Sigmoid colon (tissue), 7 donors: ENCODE data around the gene GSK3B. TPM values are rescaled to one million over a fixed set of nuclear protein-coding genes. Genes with fewer than 3 reads are reported as not detected.

Experiments used
- DNase-seq: peaks from one replicate; pipeline ENCODE4 v3.0.0-alpha.2; 2019
- H3K27ac ChIP-seq, 4 donors: fragments of 200-600 bp; sonication (generic); one replicate each; pipeline ENCODE4 v1.5.1; 2016 to 2019; ENCODE audit warnings: mild to moderate bottlenecking in 1 of 4
- H3K27me3 ChIP-seq, 3 donors: fragments of 200-600 bp; sonication (generic); one replicate each; pipeline ENCODE4 v1.5.1; 2019; ENCODE audit warnings: mild to moderate bottlenecking in 1 of 3
- H3K36me3 ChIP-seq, 4 donors: fragments of 200-600 bp; sonication (generic); one replicate each; pipeline ENCODE4 v1.5.1; 2016 to 2019
- H3K4me1 ChIP-seq, 4 donors: fragments of 200-600 bp; sonication (generic); one replicate each; pipeline ENCODE4 v1.5.1; 2017 to 2019
- H3K4me3 ChIP-seq, 4 donors: fragments of 200-600 bp; sonication (generic); one replicate each; pipeline ENCODE4 v1.5.1; 2017 to 2019; ENCODE audit warnings: mild to moderate bottlenecking in 2 of 4, moderate library complexity in 1 of 4
- H3K9me3 ChIP-seq, 4 donors: fragments of 200-600 bp in 3 of 4; sonication (generic) in 3 of 4; one replicate each; pipeline versions ENCODE4 v1.5.1 to v1.6.1; 2013 to 2019
- CTCF ChIP-seq, 4 experiments: fragments of 450-650 bp in 3 of 4; fragments of 200-600 bp in 1 of 4; IDR thresholded peaks; one replicate each; pipeline ENCODE4 v1.5.1; 2016 to 2019; ENCODE audit warnings: antibody characterized with exemption in 4 of 4, mild to moderate bottlenecking in 3 of 4, moderate library complexity in 2 of 4
- EP300 ChIP-seq, 4 donors: sonication (generic); formaldehyde crosslinking; IDR thresholded peaks; one replicate each; pipeline ENCODE4 v1.6.1; 2017; ENCODE audit warnings: antibody characterized with exemption in 4 of 4
- POLR2A ChIP-seq, 2 donors: fragments of 450-650 bp; IDR thresholded peaks; one replicate each; pipeline ENCODE4 v1.6.1; 2016; ENCODE audit warnings: antibody characterized with exemption in 2 of 2, mild to moderate bottlenecking in 2 of 2, moderate library complexity in 2 of 2
- POLR2AphosphoS5 ChIP-seq, 4 donors: sonication (generic); formaldehyde crosslinking; IDR thresholded peaks; one replicate each; pipeline ENCODE4 v1.6.1; 2017; ENCODE audit warnings: antibody characterized with exemption in 4 of 4
- WGBS, 2 donors: extraction: QIAGEN DNeasy Blood & Tissue Kit; methylation state at CpG; one replicate each; pipeline ENCODE4 v1.1.7; 2013; 5-methylcytosine and 5-hydroxymethylcytosine counted together
- intact Hi-C: fragments of 100-400 bp; cut with DNase I; formaldehyde crosslinking; loops from one replicate; pipeline ENCODE4 v1.15.1; 2023
- polyA plus RNA-seq, 3 donors: library from polyadenylated mRNA; stranded (reverse); fragments of 200-250 nt; gene quantifications; one replicate each; pipeline ENCODE4 v1.2.3, GENCODE V29; 2013
- total RNA-seq, 4 donors: library from RNA; depleted of rRNA; stranded (reverse); fragments of >200 nt; gene quantifications; one replicate each; pipeline ENCODE4 v1.1.0, GENCODE V29; 2016
- donor health status: healthy with polysubstance abuse.
- donor health status: Bipolar disorder and iron deficiency.
- donor health status: healthy.

GSK3B gene
- total and polyA plus RNA-seq, 7 donors: 11.4 to 36.8 (median 23.2) TPM

GRCh38 chr3:120094776-120095225, 554 bp upstream of the GSK3B start:
- TF ChIP-seq POLR2AphosphoS5 (IDR thresholded peaks at IDR 0.05) (no peak), EP300 (IDR thresholded peaks at IDR 0.05) (no peak), POLR2A (IDR thresholded peaks at IDR 0.05) (no peak), CTCF (IDR thresholded peaks at IDR 0.05) (no peak)
- intact Hi-C loops: loop anchor here (2.0 to 10.0 kb wide), 9 partner anchors 82 to 648 kb away; partner anchors contain the start of genes CFAP91, COX17, GTF2E1 and LRRC58
- H3K4me3 ChIP-seq: peak overlapping the region; percentile 67 to 96 (median 84)
- peak; percentile 100 for DNase-seq
- H3K27me3 ChIP-seq: no peaks in the 10 kb centered on the region
- H3K9me3 ChIP-seq: no peaks in the 10 kb centered on the region
- peaks cover 0 to 4% (median 0%) of the 10 kb centered on the region in 4 donors for H3K36me3 ChIP-seq
- peak overlapping the region; percentile 99 to 100 (median 100) for H3K27ac ChIP-seq
- WGBS, 2 donors: 0% methylated on average over 31 of the region's 31 CpGs
- H3K4me1 ChIP-seq: peaks cover 0 to 43% (median 29%) of the 10 kb centered on the region in 4 donors

- intact Hi-C loops: loop anchor here (10.0 kb wide), 5 partner anchors 251 to 501 kb away; partner anchors contain the start of genes CFAP91, COX17, LRRC58 and NDUFB4
- no peak for DNase-seq
- WGBS, 2 donors: 0% methylated on average over 22 of the region's 22 CpGs
- Histone ChIP-seq H3K9me3 (no peaks in the 10 kb centered on the region), H3K27me3 (no peaks in the 10 kb centered on the region), H3K27ac (peak overlapping the region; percentile 99 to 100 (median 100)), H3K4me1 (peaks cover 0 to 57% (median 43%) of the 10 kb centered on the region in 4 donors), H3K36me3 (peaks cover 0 to 1% (median 0%) of the 10 kb centered on the region in 4 donors), H3K4me3 (peak overlapping the region; percentile 67 to 96 (median 76))
- TF ChIP-seq POLR2AphosphoS5 (IDR thresholded peaks at IDR 0.05) (peak in 1 of 4 donors; percentile 26), EP300 (IDR thresholded peaks at IDR 0.05) (no peak), CTCF (IDR thresholded peaks at IDR 0.05) (no peak), POLR2A (IDR thresholded peaks at IDR 0.05) (no peak)
Measured at GRCh38 chr3:120093119-120093910, 932 bp downstream of the GSK3B start.

GRCh38 chr3:120092474-120092873, 1.8 kb downstream of the GSK3B start:
- Histone ChIP-seq H3K4me3 (peak overlapping the region; percentile 67 to 96 (median 76)), H3K9me3 (no peaks in the 10 kb centered on the region), H3K4me1 (peaks cover 0 to 59% (median 43%) of the 10 kb centered on the region in 4 donors), H3K36me3 (no peaks in the 10 kb centered on the region), H3K27me3 (no peaks in the 10 kb centered on the region), H3K27ac (peak overlapping the region in 2 of 4 donors; percentile 99 to 100)
- intact Hi-C loops: loop anchor here (10.0 kb wide), 5 partner anchors 252 to 502 kb away; partner anchors contain the start of genes CFAP91, COX17, LRRC58 and NDUFB4
- TF ChIP-seq EP300 (IDR thresholded peaks at IDR 0.05) (no peak), CTCF (IDR thresholded peaks at IDR 0.05) (no peak), POLR2A (IDR thresholded peaks at IDR 0.05) (no peak), POLR2AphosphoS5 (IDR thresholded peaks at IDR 0.05) (no peak)
- DNase-seq: no peak
- 1% methylated on average over 1 of the region's 1 CpG for WGBS, 2 donors

- H3K4me1 ChIP-seq: peaks cover 0 to 50% (median 39%) of the 10 kb centered on the region in 4 donors
- H3K27me3 ChIP-seq: no peaks in the 10 kb centered on the region
- no peak for DNase-seq
- H3K36me3 ChIP-seq: no peaks in the 10 kb centered on the region
- 33 to 74% methylated on average over 1 of the region's 1 CpG for WGBS, 2 donors
- H3K9me3 ChIP-seq: no peaks in the 10 kb centered on the region
- intact Hi-C loops: loop anchor here (10.0 kb wide), 5 partner anchors 254 to 504 kb away; partner anchors contain the start of genes CFAP91, COX17, LRRC58 and NDUFB4
- no peak for TF ChIP-seq EP300 (IDR thresholded peaks at IDR 0.05)
- no peak for TF ChIP-seq POLR2AphosphoS5 (IDR thresholded peaks at IDR 0.05)
- TF ChIP-seq POLR2A (IDR thresholded peaks at IDR 0.05): no peak
- TF ChIP-seq CTCF (IDR thresholded peaks at IDR 0.05): no peak
- peak overlapping the region in 3 of 4 donors; percentile 67 to 96 (median 80) for H3K4me3 ChIP-seq
- no peak overlapping the region for H3K27ac ChIP-seq
Measured at GRCh38 chr3:120090422-120090821, 3.8 kb downstream of the GSK3B start.
